Measurements from ENCODE around the gene COL8A1. TPM values are rescaled to one million over a fixed set of nuclear protein-coding genes. Genes with fewer than 3 reads are reported as not detected.

The COL8A1 gene
- total RNA-seq, 1 donor from 2014 or later, result 5.6 TPM

- Mint-ChIP-seq H3K4me3 (ENCODE audit: unreplicated experiment) (peak overlapping the region; percentile 98), H3K9me3 (ENCODE audit: unreplicated experiment) (no peaks in the 10 kb centered on the region), H3K4me1 (ENCODE audit: unreplicated experiment) (peaks cover 13% of the 10 kb centered on the region), H3K27ac (ENCODE audit: unreplicated experiment) (no peak overlapping the region), H3K27me3 (ENCODE audit: unreplicated experiment) (peaks cover 5% of the 10 kb centered on the region), H3K36me3 (ENCODE audit: low read depth, unreplicated experiment) (no peaks in the 10 kb centered on the region)
- no peak for DNase-seq (ENCODE audit: low spot score)
- no peak for TF ChIP-seq CTCF (IDR thresholded peaks at IDR 0.05; ENCODE audit: unreplicated experiment)
These were observed 180.4 kb downstream of the COL8A1 start for GRCh38 chr3:99818818-99819217.

GRCh38 chr3:99823723-99824711 lies 185.6 kb downstream of the COL8A1 start:
- H3K9me3 Mint-ChIP-seq (ENCODE audit: unreplicated experiment), result no peaks in the 10 kb centered on the region
- no peaks in the 10 kb centered on the region for H3K36me3 Mint-ChIP-seq (ENCODE audit: low read depth, unreplicated experiment)
- H3K27me3 Mint-ChIP-seq (ENCODE audit: unreplicated experiment), result peaks cover 3% of the 10 kb centered on the region
- DNase-seq (ENCODE audit: low spot score), result no peak
- no peak for TF ChIP-seq CTCF (IDR thresholded peaks at IDR 0.05; ENCODE audit: unreplicated experiment)
- H3K4me3 Mint-ChIP-seq (ENCODE audit: unreplicated experiment), result no peak overlapping the region
- H3K27ac Mint-ChIP-seq (ENCODE audit: unreplicated experiment), result no peak overlapping the region
- peaks cover 5% of the 10 kb centered on the region for H3K4me1 Mint-ChIP-seq (ENCODE audit: unreplicated experiment)

GRCh38 chr3:99825004-99825640 lies 186.7 kb downstream of the COL8A1 start:
- Mint-ChIP-seq H3K27me3 (ENCODE audit: unreplicated experiment) (peaks cover 2% of the 10 kb centered on the region), H3K4me1 (ENCODE audit: unreplicated experiment) (peaks cover 3% of the 10 kb centered on the region), H3K9me3 (ENCODE audit: unreplicated experiment) (no peaks in the 10 kb centered on the region), H3K36me3 (ENCODE audit: low read depth, unreplicated experiment) (no peaks in the 10 kb centered on the region), H3K4me3 (ENCODE audit: unreplicated experiment) (no peak overlapping the region), H3K27ac (ENCODE audit: unreplicated experiment) (no peak overlapping the region)
- no peak for TF ChIP-seq CTCF (IDR thresholded peaks at IDR 0.05; ENCODE audit: unreplicated experiment)
- DNase-seq (ENCODE audit: low spot score), result no peak

GRCh38 chr3:99829844-99830243 lies 191.4 kb downstream of the COL8A1 start:
- Mint-ChIP-seq H3K36me3 (ENCODE audit: low read depth, unreplicated experiment) (no peaks in the 10 kb centered on the region), H3K9me3 (ENCODE audit: unreplicated experiment) (no peaks in the 10 kb centered on the region), H3K27ac (ENCODE audit: unreplicated experiment) (no peak overlapping the region), H3K4me3 (ENCODE audit: unreplicated experiment) (no peak overlapping the region), H3K27me3 (ENCODE audit: unreplicated experiment) (peaks cover 5% of the 10 kb centered on the region), H3K4me1 (ENCODE audit: unreplicated experiment) (peaks cover 4% of the 10 kb centered on the region)
- DNase-seq (ENCODE audit: low spot score), result no peak
- no peak for TF ChIP-seq CTCF (IDR thresholded peaks at IDR 0.05; ENCODE audit: unreplicated experiment)

Measured in endothelial cell (in vitro differentiated cells).